K562 (cell line): ENCODE data around the gene PTRH2. TPM values are rescaled to one million over a fixed set of nuclear protein-coding genes. Genes with fewer than 3 reads are reported as not detected.
A peak's percentile ranks its signal among the peaks of the same experiment; 100 is the strongest.

Source experiments
- ATAC-seq: fragments of 200-7000 bp; cut with Tn5 transposase; 3 replicates; pipeline ENCODE4 v1.9.1; 2020; ENCODE audit warnings: moderate library complexity
- BruUV-seq: library from RNA; stranded (reverse); fragments of 400-500 nt; replicated peaks from 2 replicates; lab custom pipeline; 2021; lab: Mats Ljungman, UMichigan
- CTCF ChIA-PET: fragments of 300-600 bp; formaldehyde crosslinking; extraction: SDS; loops from one replicate; lab custom pipeline; 2021; ENCODE audit warnings: low intra/inter-chr PET ratio; lab: Yijun Ruan, JAX
- POLR2A ChIA-PET: fragments of 300-600, 350-650 bp; sonication (Branson Sonifier 250); formaldehyde crosslinking; extraction: SDS; loops from one replicate; lab custom pipeline; 2021; ENCODE audit warnings: antibody characterized with exemption, inconsistent platforms; lab: Yijun Ruan, JAX
- DNase-seq, 4 experiments: peaks; one replicate each; pipeline versions ENCODE4 v3.0.0 to v3.0.0-alpha.2; 2011 to 2018; ENCODE audit warnings: low spot score in 3 of 4, mixed read lengths in 3 of 4; ENCODE audit errors: extremely low read depth in 1 of 4
- FAIRE-seq: peaks from 2 replicates; lab custom pipeline; 2011; peaks lifted over from hg19 to GRCh38; lab: Jason Lieb, UNC
- H2AFZ ChIP-seq: 2 replicates; pipeline ENCODE4 v1.6.0; 2011; ENCODE audit warnings: low read depth, low read length, control low read depth, inconsistent platforms
- H3K27ac ChIP-seq: fragments of 200-600 bp; 3 replicates; pipeline ENCODE4 v1.8.0; 2011; ENCODE audit warnings: low read depth, mild to moderate bottlenecking, control low read depth, inconsistent platforms, low read length, moderate library complexity, mixed read lengths; ENCODE audit errors: extremely low read depth
- H3K27me3 ChIP-seq, 2 experiments: fragments of 300-600 bp in 1 of 2; 2 replicates in 1 of 2; 3 replicates in 1 of 2; pipeline versions ENCODE4 v1.6.0 to v1.8.0; 2011; ENCODE audit warnings: inconsistent platforms in 2 of 2, low read length in 2 of 2, mild to moderate bottlenecking in 1 of 2, mixed read lengths in 1 of 2, moderate library complexity in 1 of 2; ENCODE audit not compliant: control insufficient read depth in 2 of 2, insufficient read depth in 2 of 2
- H3K36me3 ChIP-seq: fragments of 300-600 bp; 3 replicates; pipeline ENCODE4 v1.8.0; 2011; ENCODE audit warnings: mild to moderate bottlenecking, low read length, inconsistent platforms; ENCODE audit not compliant: control insufficient read depth, insufficient read depth
- H3K4me1 ChIP-seq, 2 experiments: fragments of 200-600 bp in 1 of 2; replicated peaks in 1 of 2; 2 replicates in 1 of 2; 3 replicates in 1 of 2; pipeline versions ENCODE4 v1.5.1 to v1.8.0; 2011; ENCODE audit warnings: inconsistent platforms in 2 of 2, low read length in 2 of 2, mild to moderate bottlenecking in 1 of 2, mixed read lengths in 1 of 2, moderate library complexity in 1 of 2; ENCODE audit not compliant: control insufficient read depth in 2 of 2, insufficient read depth in 2 of 2
- H3K4me2 ChIP-seq: 2 replicates; pipeline ENCODE4 v1.6.1; 2011; ENCODE audit warnings: low read length, control low read depth, inconsistent platforms, mixed read lengths; ENCODE audit not compliant: insufficient read depth
- H3K4me3 ChIP-seq: fragments of 200-600 bp; sonication (generic), shearing (Covaris generic); 2 replicates; pipeline ENCODE4 v1.5.1; 2016; ENCODE audit warnings: control low read depth, inconsistent platforms
- H3K79me2 ChIP-seq: fragments of 200-600 bp; 3 replicates; pipeline ENCODE4 v1.8.0; 2011; ENCODE audit warnings: low read length, inconsistent platforms; ENCODE audit not compliant: control insufficient read depth, insufficient read depth
- H3K9ac ChIP-seq, 2 experiments: 2 replicates each; pipeline versions ENCODE4 v1.6.0 to v1.6.1; 2011; ENCODE audit warnings: low read depth in 2 of 2, low read length in 2 of 2, control low read depth in 1 of 2, inconsistent platforms in 1 of 2, mild to moderate bottlenecking in 1 of 2, mixed read lengths in 1 of 2; ENCODE audit not compliant: insufficient read depth in 1 of 2
- H3K9me1 ChIP-seq: one replicate; pipeline ENCODE4 v1.6.0; 2011; ENCODE audit warnings: inconsistent platforms, mild to moderate bottlenecking, low read length, moderate library complexity; ENCODE audit not compliant: control insufficient read depth, insufficient read depth
- H3K9me3 ChIP-seq: replicated peaks from 2 replicates; pipeline ENCODE4 v1.5.1; 2011; ENCODE audit warnings: low read depth, low read length, inconsistent platforms; ENCODE audit not compliant: control insufficient read depth, insufficient read depth
- H4K20me1 ChIP-seq: replicated peaks from 2 replicates; pipeline ENCODE4 v1.6.1; 2011; ENCODE audit warnings: low read length, inconsistent platforms, mixed read lengths; ENCODE audit not compliant: control insufficient read depth, insufficient read depth
- ASH1L ChIP-seq: fragments of 450-650 bp; IDR thresholded peaks from 2 replicates; pipeline ENCODE4 v1.6.1; 2018; ENCODE audit warnings: borderline replicate concordance, mild to moderate bottlenecking, low read depth; ENCODE audit not compliant: partially characterized antibody
- GATA2 ChIP-seq: sonication (generic); formaldehyde crosslinking; IDR thresholded peaks from 2 replicates; pipeline ENCODE4 v1.4.0; 2020; ENCODE audit warnings: mild to moderate bottlenecking, missing genetic modification reagents
- HOXB6 ChIP-seq: fragments of 250-450 bp; sonication (Bioruptor Pico); IDR thresholded peaks from 2 replicates; pipeline ENCODE4 v1.5.1; 2022; ENCODE audit warnings: mild to moderate bottlenecking, borderline replicate concordance
- KDM5B ChIP-seq: fragments of 200-600 bp; sonication (generic); IDR thresholded peaks from 2 replicates; pipeline ENCODE4 v1.6.1; 2012; ENCODE audit warnings: low read depth, mild to moderate bottlenecking, moderate library complexity, low read length, control low read depth, inconsistent platforms; ENCODE audit not compliant: insufficient replicate concordance
- MCM2 ChIP-seq: fragments of 450-650 bp; IDR thresholded peaks from 2 replicates; pipeline ENCODE4 v1.6.1; 2017; ENCODE audit warnings: low read depth, mild to moderate bottlenecking
- MXI1 ChIP-seq: IDR thresholded peaks from 2 replicates; pipeline ENCODE4 v1.6.1; 2011; ENCODE audit warnings: low read depth, mild to moderate bottlenecking, improper control_type of control experiment, low read length
- NONO ChIP-seq, 2 experiments: fragments of 200-400 bp in 1 of 2; fragments of 450-650 bp in 1 of 2; formaldehyde crosslinking in 1 of 2; IDR thresholded peaks; 2 replicates each; pipeline ENCODE4 v1.6.1; 2017; ENCODE audit warnings: low read depth in 2 of 2, mild to moderate bottlenecking in 2 of 2, moderate library complexity in 2 of 2, low read length in 1 of 2
- POLR2AphosphoS5 ChIP-seq: IDR thresholded peaks from 2 replicates; pipeline ENCODE4 v1.6.1; 2011; ENCODE audit warnings: mild to moderate bottlenecking, low read depth, low read length, moderate library complexity; ENCODE audit not compliant: control insufficient read depth, insufficient read depth
- THAP12 ChIP-seq: fragments of 250-450 bp; sonication (Bioruptor Pico); IDR thresholded peaks from 2 replicates; pipeline ENCODE4 v1.9.0; 2021; ENCODE audit warnings: mild to moderate bottlenecking, inconsistent platforms
- UBTF ChIP-seq, 2 experiments: IDR thresholded peaks; 2 replicates each; pipeline ENCODE4 v1.6.1; 2012; ENCODE audit warnings: improper control_type of control experiment in 2 of 2, low read depth in 2 of 2, low read length in 2 of 2, borderline replicate concordance in 1 of 2
- XRCC4 ChIP-seq: IDR thresholded peaks from one replicate; pipeline ENCODE4 v1.6.1; 2011; ENCODE audit not compliant: insufficient read depth, insufficient read length; ENCODE audit errors: extremely low read depth
- ZNF384 ChIP-seq: IDR thresholded peaks from 2 replicates; pipeline ENCODE4 v1.6.1; 2012; ENCODE audit warnings: low read depth, low read length, improper control_type of control experiment
- WGBS: fragments of 100-300 bp; shearing (Covaris generic); methylation state at CpG from one replicate; pipeline ENCODE4 v1.1.6; 2016; ENCODE audit warnings: low coverage, mixed read lengths; ENCODE audit not compliant: insufficient coverage; ENCODE audit errors: missing lambda C conversion rate; 5-methylcytosine and 5-hydroxymethylcytosine counted together
- in situ Hi-C: fragments of 300-500 bp; cut with MboI; formaldehyde crosslinking; loops from 4 replicates; pipeline ENCODE4 v1.15.0; 2018; ENCODE audit warnings: inconsistent platforms, mixed read lengths
- intact Hi-C: fragments of 100-400 bp; cut with micrococcal nuclease; formaldehyde crosslinking; loops from 2 replicates; pipeline ENCODE4 v1.14.2; 2022
- polyA plus RNA-seq, 8 experiments: library from polyadenylated mRNA; depleted of rRNA in 4 of 8; stranded (reverse) in 5 of 8; unstranded in 3 of 8; fragments of >200 nt; fragmentation: Nextera tagmentation in 2 of 8; fragmentation: Illumina TruSeq in 1 of 8; extraction: Ambion mirVana in 2 of 8; extraction: Trizol in 1 of 8; gene quantifications; 2 replicates each; pipeline versions ENCODE4 v1.2.1 to v1.2.3, GENCODE V29; 2011 to 2014; ENCODE audit warnings: inconsistent platforms in 1 of 8, missing spikeins in 1 of 8
- total RNA-seq, 7 experiments: library from RNA; depleted of rRNA in 6 of 7; stranded (reverse); fragments of >200 nt in 6 of 7; fragmentation: Illumina TruSeq in 2 of 7; extraction: Trizol in 2 of 7; gene quantifications; 2 replicates each; pipeline versions ENCODE4 v1.2.1 to v1.2.3, GENCODE V29; 2011 to 2021; ENCODE audit warnings: low replicate concordance in 1 of 7
- TF ChIP-seq, protein P1 (sequence below): fragments of 200-800 bp; sonication (Bioruptor generic); IDR thresholded peaks from 2 replicates; pipeline ENCODE4 v1.6.1; 2017; ENCODE audit warnings: missing genetic modification characterization, missing compliant biosample characterization

Gene PTRH2
- total and polyA plus RNA-seq, 9 of the 15 experiments (the other 6 are each of a cell fraction or from before 2014, with no cell fraction given) = 53.1 to 210 (median 126) TPM

DNA sequence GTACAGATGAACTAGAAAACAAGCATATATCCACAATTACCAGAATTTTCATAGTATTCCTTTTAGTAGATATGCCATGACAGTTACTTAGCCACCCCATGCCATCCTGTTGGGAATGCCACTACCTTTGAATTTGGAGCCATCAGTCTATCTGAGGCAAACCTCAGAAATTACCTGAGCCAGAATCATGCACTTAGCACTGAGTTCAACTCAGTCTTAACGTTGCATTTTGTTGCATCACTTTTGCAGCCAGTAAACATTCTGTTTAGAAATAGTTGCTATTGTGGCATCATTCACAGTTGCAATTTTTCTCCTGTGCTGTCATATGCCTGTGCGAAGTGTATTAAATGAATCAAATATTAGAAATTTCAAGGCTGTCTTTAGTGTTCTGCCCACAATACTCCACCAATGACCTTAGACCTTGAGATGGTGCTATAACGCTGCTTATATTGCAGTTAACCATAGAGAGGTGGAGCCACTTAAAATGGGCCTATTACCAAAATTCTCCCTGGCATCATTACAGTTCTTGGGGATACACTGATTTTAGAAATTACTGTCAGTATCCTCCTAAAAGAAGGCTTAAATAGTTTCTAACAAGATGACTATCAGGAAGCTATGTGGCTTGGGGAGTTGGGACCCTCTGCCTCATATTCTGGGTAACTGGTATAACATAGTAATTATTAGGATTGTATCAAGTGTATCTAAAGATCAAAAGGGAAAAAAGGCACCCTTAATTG, 11.1 kb downstream of the PTRH2 start:
- BruUV-seq = no TSS peak
- peaks cover 59% of the 10 kb centered on the region for H4K20me1 ChIP-seq
- POLR2A ChIA-PET = interaction anchor here (0.7 to 1.9 kb wide), 5 partner anchors 8 to 141 kb away, joined by 3 to 9 read pairs (median 5); no protein-coding TSS in a partner anchor
- TF ChIP-seq POLR2AphosphoS5 = peak; percentile 55
- no peak for TF ChIP-seq THAP12
- TF ChIP-seq, protein P1, sequence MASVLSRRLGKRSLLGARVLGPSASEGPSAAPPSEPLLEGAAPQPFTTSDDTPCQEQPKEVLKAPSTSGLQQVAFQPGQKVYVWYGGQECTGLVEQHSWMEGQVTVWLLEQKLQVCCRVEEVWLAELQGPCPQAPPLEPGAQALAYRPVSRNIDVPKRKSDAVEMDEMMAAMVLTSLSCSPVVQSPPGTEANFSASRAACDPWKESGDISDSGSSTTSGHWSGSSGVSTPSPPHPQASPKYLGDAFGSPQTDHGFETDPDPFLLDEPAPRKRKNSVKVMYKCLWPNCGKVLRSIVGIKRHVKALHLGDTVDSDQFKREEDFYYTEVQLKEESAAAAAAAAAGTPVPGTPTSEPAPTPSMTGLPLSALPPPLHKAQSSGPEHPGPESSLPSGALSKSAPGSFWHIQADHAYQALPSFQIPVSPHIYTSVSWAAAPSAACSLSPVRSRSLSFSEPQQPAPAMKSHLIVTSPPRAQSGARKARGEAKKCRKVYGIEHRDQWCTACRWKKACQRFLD (CRISPR knock-in tag) = no peak
- no peak for TF ChIP-seq GATA2 (CRISPR knock-in tag)
- no peak for TF ChIP-seq ASH1L
- TF ChIP-seq MCM2 = no peak
- TF ChIP-seq HOXB6 (CRISPR knock-in tag) = no peak; the same call in 1 of the 2 replicates
- no peak for TF ChIP-seq ZNF384
- TF ChIP-seq NONO (IDR thresholded peaks at IDR 0.05; ENCODE audit: low read depth in 2 of 2, low read length in 1 of 2) = no peak
- no peak for TF ChIP-seq UBTF (IDR thresholded peaks at IDR 0.05; ENCODE audit: borderline replicate concordance in 1 of 2, low read depth in 2 of 2, low read length in 2 of 2)
- TF ChIP-seq XRCC4 = no peak
- no peak for TF ChIP-seq KDM5B
- no peak for TF ChIP-seq MXI1

More for the DNA sequence above, 11.1 kb downstream of the PTRH2 start:
- peaks cover 85% of the 10 kb centered on the region for H3K79me2 ChIP-seq
- H3K27ac ChIP-seq = peak overlapping the region; percentile 58; the same call in 2 of the 3 replicates
- DNase-seq (no peak), FAIRE-seq (no peak), ATAC-seq (peak; percentile 66)
- CTCF ChIA-PET = interaction anchor here (0.6 kb wide), 1 partner anchor 163 kb away, joined by 3 read pairs; no protein-coding TSS in a partner anchor
- peaks cover 0 to 47% of the 10 kb centered on the region in 2 experiments; a peak in 2 of 5 replicates for H3K4me1 ChIP-seq
- intact Hi-C loops = no loop called here
- H3K36me3 ChIP-seq = peaks cover 95% of the 10 kb centered on the region
- in situ Hi-C loops = no loop called here
- H3K9ac ChIP-seq = peak overlapping the region in 1 of 2 experiments; percentile 22; a peak in 1 of 4 replicates
- 0 out of 2 replicates have a peak overlapping the region, but pooled peaks have one; percentile 9 for H3K4me2 ChIP-seq
- H3K4me3 ChIP-seq = no peak overlapping the region
- 31% methylated on average over 3 of the region's 3 CpGs for WGBS
- no peaks in the 10 kb centered on the region for H3K27me3 ChIP-seq
- no peak overlapping the region for H2AFZ ChIP-seq
- no peaks in the 10 kb centered on the region for H3K9me3 ChIP-seq
- no peaks in the 10 kb centered on the region for H3K9me1 ChIP-seq
